GM12878 (cell line): ENCODE data around the gene NT5C. TPM values are rescaled to one million over a fixed set of nuclear protein-coding genes. Genes with fewer than 3 reads are reported as not detected.

ENCODE experiments used
- ATAC-seq: fragments of 200-7000 bp; cut with Tn5 transposase; 3 replicates; pipeline ENCODE4 v1.9.1; 2020; ENCODE audit warnings: mild to moderate bottlenecking, moderate library complexity
- BruUV-seq: library from RNA; stranded (reverse); fragments of 400-500 nt; replicated peaks from 2 replicates; lab custom pipeline; 2021; lab: Mats Ljungman, UMichigan
- CTCF ChIA-PET: fragments of 300-600 bp; sonication (Branson Sonifier 250); formaldehyde crosslinking; extraction: SDS; loops from one replicate; lab custom pipeline; 2021; ENCODE audit warnings: inconsistent platforms; lab: Yijun Ruan, JAX
- POLR2A ChIA-PET: fragments of 350-600 bp; formaldehyde crosslinking; extraction: SDS; loops from one replicate; lab custom pipeline; 2021; ENCODE audit warnings: inconsistent platforms; lab: Charles Lee
- RAD21 ChIA-PET: fragments of 300-600 bp; sonication (Branson Sonifier 250); formaldehyde crosslinking; loops from one replicate; lab custom pipeline; 2023; ENCODE audit warnings: antibody characterized with exemption; ENCODE audit not compliant: unreplicated experiment; lab: Charles Lee
- SMC1A ChIA-PET: fragments of 300-600 bp; sonication (Branson Sonifier 250); formaldehyde crosslinking; loops from one replicate; lab custom pipeline; 2023; ENCODE audit not compliant: unreplicated experiment, uncharacterized antibody; lab: Charles Lee
- DNase-seq: peaks from one replicate; pipeline ENCODE4 v3.0.0-alpha.2; 2011; ENCODE audit warnings: low read depth, low spot score
- FAIRE-seq: peaks from 3 replicates; lab custom pipeline; 2011; peaks lifted over from hg19 to GRCh38; lab: Jason Lieb, UNC
- H2AFZ ChIP-seq: 2 replicates; pipeline ENCODE4 v1.6.0; 2011; ENCODE audit warnings: low read depth, low read length, control low read depth; ENCODE audit not compliant: control insufficient read depth
- H3K27ac ChIP-seq: 2 replicates; pipeline ENCODE4 v1.5.1; 2011; ENCODE audit warnings: control low read depth; ENCODE audit not compliant: control insufficient read depth, insufficient read depth
- H3K27me3 ChIP-seq, 2 experiments: replicated peaks in 1 of 2; 2 replicates each; pipeline versions ENCODE4 v1.6.0 to v1.6.1; 2011; ENCODE audit warnings: low read length in 1 of 2; ENCODE audit not compliant: control insufficient read depth in 2 of 2, insufficient read depth in 2 of 2
- H3K36me3 ChIP-seq, 2 experiments: 2 replicates each; pipeline ENCODE4 v1.5.1; 2011; ENCODE audit warnings: low read length in 1 of 2; ENCODE audit not compliant: control insufficient read depth in 2 of 2, insufficient read depth in 2 of 2
- H3K4me1 ChIP-seq: 2 replicates; pipeline ENCODE4 v1.6.1; 2011; ENCODE audit warnings: mild to moderate bottlenecking, low read length, moderate library complexity, mixed read lengths; ENCODE audit not compliant: control insufficient read depth, insufficient read depth
- H3K4me2 ChIP-seq: 2 replicates; pipeline ENCODE4 v1.6.0; 2011; ENCODE audit warnings: control low read depth; ENCODE audit not compliant: control insufficient read depth, insufficient read depth
- H3K4me3 ChIP-seq: fragments of 200-600 bp; sonication (generic); 2 replicates; pipeline ENCODE4 v1.5.1; 2016
- H3K79me2 ChIP-seq: 2 replicates; pipeline ENCODE4 v1.6.0; 2011; ENCODE audit warnings: low read length; ENCODE audit not compliant: control insufficient read depth, insufficient read depth
- H3K9ac ChIP-seq: 2 replicates; pipeline ENCODE4 v1.8.0; 2011; ENCODE audit warnings: low read length, control low read depth, mixed read lengths; ENCODE audit not compliant: control insufficient read depth, insufficient read depth
- H3K9me3 ChIP-seq: replicated peaks from 3 replicates; pipeline ENCODE4 v1.5.1; 2011; ENCODE audit warnings: mild to moderate bottlenecking, low read length; ENCODE audit not compliant: control insufficient read depth, insufficient read depth
- H4K20me1 ChIP-seq: 2 replicates; pipeline ENCODE4 v1.6.0; 2011; ENCODE audit not compliant: control insufficient read depth, insufficient read depth
- CREB1 ChIP-seq: IDR thresholded peaks from 2 replicates; pipeline ENCODE4 v1.6.1; 2012; ENCODE audit warnings: low read depth, mild to moderate bottlenecking, inconsistent platforms
- CUX1 ChIP-seq: IDR thresholded peaks from 2 replicates; pipeline ENCODE4 v1.6.1; 2012; ENCODE audit warnings: improper control_type of control experiment, low read depth, low read length; ENCODE audit not compliant: insufficient replicate concordance
- HDGF ChIP-seq: fragments of 450-650 bp; IDR thresholded peaks from 2 replicates; pipeline ENCODE4 v1.6.1; 2016; ENCODE audit warnings: antibody characterized with exemption
- HSF1 ChIP-seq: fragments of 150-350 bp; IDR thresholded peaks from 2 replicates; pipeline ENCODE4 v1.6.1; 2014; ENCODE audit warnings: mild to moderate bottlenecking, low read depth, low read length
- MTA2 ChIP-seq: fragments of 450-650 bp; IDR thresholded peaks from 2 replicates; pipeline ENCODE4 v1.6.1; 2016; ENCODE audit warnings: low read depth, mild to moderate bottlenecking, moderate library complexity
- SPI1 ChIP-seq: IDR thresholded peaks from 2 replicates; pipeline ENCODE4 v1.6.1; 2011; ENCODE audit warnings: low read depth, mild to moderate bottlenecking, low read length, moderate library complexity, borderline replicate concordance; ENCODE audit not compliant: insufficient read depth
- STAT3 ChIP-seq: IDR thresholded peaks from 2 replicates; pipeline ENCODE4 v1.6.1; 2011; ENCODE audit warnings: low read depth, low read length, improper control_type of control experiment
- WGBS: methylation state at CpG from one replicate; pipeline ENCODE4 v1.1.6; 2016; ENCODE audit warnings: low lambda C conversion rate; ENCODE audit not compliant: insufficient replicate concordance, insufficient coverage; ENCODE audit errors: missing lambda C conversion rate; 5-methylcytosine and 5-hydroxymethylcytosine counted together
- in situ Hi-C: fragments of 300-500 bp; cut with MboI; formaldehyde crosslinking; loops from 9 replicates; pipeline ENCODE4 v1.14.3; 2018; ENCODE audit warnings: mixed read lengths
- intact Hi-C: fragments of 100-400 bp; cut with micrococcal nuclease; formaldehyde crosslinking; loops from one replicate; pipeline ENCODE4 v1.14.2; 2022; ENCODE audit not compliant: unreplicated experiment
- polyA plus RNA-seq, 11 experiments: library from polyadenylated mRNA; depleted of rRNA in 4 of 11; unstranded in 6 of 11; stranded (reverse) in 5 of 11; fragments of >200 nt; fragmentation: Nextera tagmentation in 4 of 11; fragmentation: Illumina TruSeq in 1 of 11; extraction: Ambion mirVana in 4 of 11; extraction: Trizol in 1 of 11; gene quantifications; 1 replicate in 1 of 11; 2 replicates in 10 of 11; pipeline versions ENCODE4 v1.2.1 to v1.2.3, GENCODE V29; 2011 to 2016; ENCODE audit warnings: inconsistent platforms in 2 of 11, missing spikeins in 2 of 11, low read depth in 1 of 11
- total RNA-seq, 4 experiments: library from RNA; depleted of rRNA in 3 of 4; stranded (reverse); fragments of >200 nt in 3 of 4; fragmentation: Illumina TruSeq in 1 of 4; extraction: Trizol in 1 of 4; gene quantifications; 2 replicates each; pipeline versions ENCODE4 v1.2.1 to v1.2.3, GENCODE V29; 2013 to 2021
- TF ChIP-seq, protein P1 (sequence below): fragments of 450-650 bp; IDR thresholded peaks from 2 replicates; pipeline ENCODE4 v1.6.1; 2017; ENCODE audit warnings: mild to moderate bottlenecking, low read depth, inconsistent platforms; ENCODE audit not compliant: poor library complexity, severe bottlenecking
- TF ChIP-seq, protein P2 (sequence below): fragments of 450-650 bp; IDR thresholded peaks from 2 replicates; pipeline ENCODE4 v1.6.1; 2017; ENCODE audit warnings: mild to moderate bottlenecking, moderate library complexity

Gene NT5C
- total and polyA plus RNA-seq, 10 of the 15 experiments (the other 5 are each of a cell fraction or from before 2014, with no cell fraction given) = 3.7 to 158 (median 63.9) TPM

DNA sequence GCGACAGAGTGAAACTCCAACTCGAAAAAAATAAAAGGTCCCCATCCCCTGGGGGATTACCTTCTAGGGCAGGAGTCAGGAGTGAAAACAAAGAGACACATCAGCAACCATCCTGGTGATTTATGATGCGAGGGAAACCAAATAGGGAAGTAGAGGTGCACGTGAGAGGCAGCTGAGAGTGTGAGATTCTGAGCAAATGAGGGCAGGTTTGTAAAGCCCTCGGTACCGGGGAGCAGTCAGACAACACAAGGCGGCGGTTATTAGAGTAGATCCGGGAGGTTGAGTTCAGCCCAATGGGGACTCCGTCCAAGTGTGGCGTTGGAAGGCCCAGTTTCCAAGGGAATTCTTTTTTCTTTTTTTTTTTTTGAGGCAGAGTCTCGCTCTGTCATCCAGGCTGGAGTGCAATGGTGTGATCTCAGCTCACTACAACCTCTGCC lies 29.1 kb downstream of the NT5C start:
- ChIA-PET RAD21 (interaction anchor here (1.0 to 3.0 kb wide), 3 partner anchors 12 to 24 kb away, joined by 4 to 14 read pairs (median 4); no protein-coding TSS in a partner anchor), CTCF (interaction anchor here (0.6 to 3.8 kb wide), 8 partner anchors 12 to 214 kb away, joined by 3 to 13 read pairs (median 4); partner anchors contain the start of gene NT5C), SMC1A (interaction anchor here (0.7 to 2.2 kb wide), 4 partner anchors 12 to 36 kb away, joined by 3 to 6 read pairs (median 4); no protein-coding TSS in a partner anchor), POLR2A (interaction anchor here (0.6 to 1.3 kb wide), 7 partner anchors 9 to 312 kb away, joined by 3 to 4 read pairs (median 3); partner anchors contain the start of gene SLC16A5)
- no peak overlapping the region for H3K9ac ChIP-seq
- H2AFZ ChIP-seq = no peak overlapping the region; the same call in 1 of the 2 replicates
- in situ Hi-C loops (no loop called here), intact Hi-C loops (no loop called here)
- no TSS peak for BruUV-seq
- no peaks in the 10 kb centered on the region for H3K9me3 ChIP-seq
- 19% methylated on average over 11 of the region's 12 CpGs for WGBS
- peak; percentile 86 for ATAC-seq
- H3K27me3 ChIP-seq = no peaks in the 10 kb centered on the region
- FAIRE-seq = peak; percentile 38
- DNase-seq = peak; percentile 63
- no peaks in the 10 kb centered on the region for H4K20me1 ChIP-seq
- no peaks in the 10 kb centered on the region for H3K79me2 ChIP-seq
- H3K36me3 ChIP-seq = no peaks in the 10 kb centered on the region
- no peak overlapping the region; the same call in 1 of the 2 replicates for H3K4me2 ChIP-seq
- no peak overlapping the region for H3K4me3 ChIP-seq
- 0 out of 2 replicates have a peak, but pooled peaks cover 4% of the 10 kb centered on the region for H3K4me1 ChIP-seq
- no peak overlapping the region for H3K27ac ChIP-seq
- TF ChIP-seq, protein P1, sequence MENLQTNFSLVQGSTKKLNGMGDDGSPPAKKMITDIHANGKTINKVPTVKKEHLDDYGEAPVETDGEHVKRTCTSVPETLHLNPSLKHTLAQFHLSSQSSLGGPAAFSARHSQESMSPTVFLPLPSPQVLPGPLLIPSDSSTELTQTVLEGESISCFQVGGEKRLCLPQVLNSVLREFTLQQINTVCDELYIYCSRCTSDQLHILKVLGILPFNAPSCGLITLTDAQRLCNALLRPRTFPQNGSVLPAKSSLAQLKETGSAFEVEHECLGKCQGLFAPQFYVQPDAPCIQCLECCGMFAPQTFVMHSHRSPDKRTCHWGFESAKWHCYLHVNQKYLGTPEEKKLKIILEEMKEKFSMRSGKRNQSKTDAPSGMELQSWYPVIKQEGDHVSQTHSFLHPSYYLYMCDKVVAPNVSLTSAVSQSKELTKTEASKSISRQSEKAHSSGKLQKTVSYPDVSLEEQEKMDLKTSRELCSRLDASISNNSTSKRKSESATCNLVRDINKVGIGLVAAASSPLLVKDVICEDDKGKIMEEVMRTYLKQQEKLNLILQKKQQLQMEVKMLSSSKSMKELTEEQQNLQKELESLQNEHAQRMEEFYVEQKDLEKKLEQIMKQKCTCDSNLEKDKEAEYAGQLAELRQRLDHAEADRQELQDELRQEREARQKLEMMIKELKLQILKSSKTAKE = peak; percentile 83
- TF ChIP-seq HDGF (0 out of 2 replicates have a peak, but pooled peaks have one; percentile 59), HSF1 (no peak), CUX1 (no peak), SPI1 (peak; percentile 41; the same call in 1 of the 2 replicates), STAT3 (0 out of 2 replicates have a peak, but pooled peaks have one; percentile 35), MTA2 (peak; percentile 58; the same call in 1 of the 2 replicates), CREB1 (0 out of 2 replicates have a peak, but pooled peaks have one; percentile 27)
- TF ChIP-seq, protein P2, sequence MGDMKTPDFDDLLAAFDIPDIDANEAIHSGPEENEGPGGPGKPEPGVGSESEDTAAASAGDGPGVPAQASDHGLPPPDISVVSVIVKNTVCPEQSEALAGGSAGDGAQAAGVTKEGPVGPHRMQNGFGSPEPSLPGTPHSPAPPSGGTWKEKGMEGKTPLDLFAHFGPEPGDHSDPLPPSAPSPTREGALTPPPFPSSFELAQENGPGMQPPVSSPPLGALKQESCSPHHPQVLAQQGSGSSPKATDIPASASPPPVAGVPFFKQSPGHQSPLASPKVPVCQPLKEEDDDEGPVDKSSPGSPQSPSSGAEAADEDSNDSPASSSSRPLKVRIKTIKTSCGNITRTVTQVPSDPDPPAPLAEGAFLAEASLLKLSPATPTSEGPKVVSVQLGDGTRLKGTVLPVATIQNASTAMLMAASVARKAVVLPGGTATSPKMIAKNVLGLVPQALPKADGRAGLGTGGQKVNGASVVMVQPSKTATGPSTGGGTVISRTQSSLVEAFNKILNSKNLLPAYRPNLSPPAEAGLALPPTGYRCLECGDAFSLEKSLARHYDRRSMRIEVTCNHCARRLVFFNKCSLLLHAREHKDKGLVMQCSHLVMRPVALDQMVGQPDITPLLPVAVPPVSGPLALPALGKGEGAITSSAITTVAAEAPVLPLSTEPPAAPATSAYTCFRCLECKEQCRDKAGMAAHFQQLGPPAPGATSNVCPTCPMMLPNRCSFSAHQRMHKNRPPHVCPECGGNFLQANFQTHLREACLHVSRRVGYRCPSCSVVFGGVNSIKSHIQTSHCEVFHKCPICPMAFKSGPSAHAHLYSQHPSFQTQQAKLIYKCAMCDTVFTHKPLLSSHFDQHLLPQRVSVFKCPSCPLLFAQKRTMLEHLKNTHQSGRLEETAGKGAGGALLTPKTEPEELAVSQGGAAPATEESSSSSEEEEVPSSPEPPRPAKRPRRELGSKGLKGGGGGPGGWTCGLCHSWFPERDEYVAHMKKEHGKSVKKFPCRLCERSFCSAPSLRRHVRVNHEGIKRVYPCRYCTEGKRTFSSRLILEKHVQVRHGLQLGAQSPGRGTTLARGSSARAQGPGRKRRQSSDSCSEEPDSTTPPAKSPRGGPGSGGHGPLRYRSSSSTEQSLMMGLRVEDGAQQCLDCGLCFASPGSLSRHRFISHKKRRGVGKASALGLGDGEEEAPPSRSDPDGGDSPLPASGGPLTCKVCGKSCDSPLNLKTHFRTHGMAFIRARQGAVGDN = peak; percentile 48; the same call in 1 of the 2 replicates
